Loucy (cell line): ENCODE results near the gene IGF2.

Source experiments
- EZH2phosphoT487 ChIP-seq: fragments of 200-600 bp; IDR thresholded peaks from 2 replicates; pipeline ENCODE4 v1.6.1; 2018; ENCODE audit warnings: antibody characterized with exemption, mild to moderate bottlenecking, moderate library complexity, borderline replicate concordance
- TF ChIP-seq, protein P1 (sequence below): fragments of 200-600 bp; sonication (generic); conservative IDR thresholded peaks from 2 replicates; pipeline ENCODE4 v1.5.1; 2014; ENCODE audit warnings: mild to moderate bottlenecking, antibody characterized with exemption, low read length

DNA sequence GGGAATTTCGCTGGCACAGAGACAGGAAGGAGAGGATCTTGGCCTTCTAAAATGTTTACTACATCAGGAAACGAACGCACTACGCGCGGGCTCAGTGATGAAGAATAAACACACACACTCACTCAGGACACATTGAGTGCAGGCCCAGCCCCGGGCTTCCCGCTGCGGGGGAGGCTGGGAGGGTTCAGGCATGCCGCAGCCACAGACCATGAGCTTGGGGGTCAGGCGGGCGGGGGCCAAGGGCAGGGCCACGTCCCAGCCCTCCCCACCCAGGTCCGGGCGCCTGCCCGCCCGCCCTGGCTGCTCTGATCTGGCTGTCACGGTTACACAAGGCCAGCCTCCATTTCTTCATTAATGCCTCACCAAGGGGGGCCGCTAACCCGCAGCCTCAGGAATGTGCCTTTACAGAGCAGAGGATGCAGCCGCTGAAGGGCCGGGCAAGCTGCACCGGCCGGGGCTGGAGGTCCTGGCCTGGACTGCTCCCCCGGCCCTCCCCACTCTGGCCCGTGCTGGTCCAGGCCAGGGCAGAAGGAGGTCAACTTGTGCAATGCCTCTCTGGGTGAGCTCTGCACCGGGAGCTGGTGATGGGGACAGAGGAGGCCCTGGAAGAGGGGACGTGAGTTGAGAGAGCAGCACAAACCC lies 41.7 kb downstream of the IGF2 start:
- TF ChIP-seq, protein P1, sequence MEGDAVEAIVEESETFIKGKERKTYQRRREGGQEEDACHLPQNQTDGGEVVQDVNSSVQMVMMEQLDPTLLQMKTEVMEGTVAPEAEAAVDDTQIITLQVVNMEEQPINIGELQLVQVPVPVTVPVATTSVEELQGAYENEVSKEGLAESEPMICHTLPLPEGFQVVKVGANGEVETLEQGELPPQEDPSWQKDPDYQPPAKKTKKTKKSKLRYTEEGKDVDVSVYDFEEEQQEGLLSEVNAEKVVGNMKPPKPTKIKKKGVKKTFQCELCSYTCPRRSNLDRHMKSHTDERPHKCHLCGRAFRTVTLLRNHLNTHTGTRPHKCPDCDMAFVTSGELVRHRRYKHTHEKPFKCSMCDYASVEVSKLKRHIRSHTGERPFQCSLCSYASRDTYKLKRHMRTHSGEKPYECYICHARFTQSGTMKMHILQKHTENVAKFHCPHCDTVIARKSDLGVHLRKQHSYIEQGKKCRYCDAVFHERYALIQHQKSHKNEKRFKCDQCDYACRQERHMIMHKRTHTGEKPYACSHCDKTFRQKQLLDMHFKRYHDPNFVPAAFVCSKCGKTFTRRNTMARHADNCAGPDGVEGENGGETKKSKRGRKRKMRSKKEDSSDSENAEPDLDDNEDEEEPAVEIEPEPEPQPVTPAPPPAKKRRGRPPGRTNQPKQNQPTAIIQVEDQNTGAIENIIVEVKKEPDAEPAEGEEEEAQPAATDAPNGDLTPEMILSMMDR = no peak
- no peak for TF ChIP-seq EZH2phosphoT487
